GM10266 (cell line): Measurements from ENCODE around the gene OGT.
"Not testable (repeated sequence)": the region's sequence is repeated elsewhere in the genome, so short reads cannot be mapped to it uniquely, and the experiment has no call there.

Experiments
- DNase-seq: peaks from one replicate; pipeline ENCODE4 v3.0.0; 2012; ENCODE audit errors: extremely low spot score
- CTCF ChIP-seq: IDR thresholded peaks from 2 replicates; pipeline ENCODE4 v1.5.1; 2012; ENCODE audit warnings: mild to moderate bottlenecking, low read depth; ENCODE audit not compliant: control insufficient read depth, insufficient read depth; ENCODE audit errors: missing control alignments

OGT gene

GRCh38 chrX:71547339-71547738 is 14.4 kb downstream of the OGT start:
- TF ChIP-seq CTCF, result no peak
- DNase-seq, result no peak

DNA sequence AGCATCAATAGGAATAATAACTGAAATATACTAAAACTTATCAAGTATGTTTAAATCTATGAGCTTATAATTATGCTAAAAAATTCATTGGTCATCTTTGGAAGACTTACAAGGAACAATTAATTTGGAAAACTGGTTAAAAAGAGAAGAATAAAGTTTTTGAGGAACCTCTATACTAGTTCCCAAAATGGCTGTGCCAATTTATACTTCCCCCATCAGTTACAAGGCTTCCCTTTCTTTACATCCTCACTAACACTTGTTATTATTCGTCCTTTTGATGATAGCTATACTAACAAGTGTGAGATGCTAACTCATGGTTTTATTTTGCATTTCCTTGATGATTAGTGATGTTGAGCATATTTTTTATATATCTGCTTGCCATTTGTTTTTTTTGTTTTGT is 17.1 kb downstream of the OGT start:
- DNase-seq, result no peak
- TF ChIP-seq CTCF, result no peak

GRCh38 chrX:71550578-71550977 is 17.7 kb downstream of the OGT start:
- no peak for TF ChIP-seq CTCF
- DNase-seq, result no peak

GRCh38 chrX:71556036-71556435 is 23.1 kb downstream of the OGT start:
- DNase-seq, result no peak
- no peak for TF ChIP-seq CTCF

- no peak for DNase-seq
- TF ChIP-seq CTCF, result no peak
These were observed 26.0 kb downstream of the OGT start for GRCh38 chrX:71558920-71559319.

DNA sequence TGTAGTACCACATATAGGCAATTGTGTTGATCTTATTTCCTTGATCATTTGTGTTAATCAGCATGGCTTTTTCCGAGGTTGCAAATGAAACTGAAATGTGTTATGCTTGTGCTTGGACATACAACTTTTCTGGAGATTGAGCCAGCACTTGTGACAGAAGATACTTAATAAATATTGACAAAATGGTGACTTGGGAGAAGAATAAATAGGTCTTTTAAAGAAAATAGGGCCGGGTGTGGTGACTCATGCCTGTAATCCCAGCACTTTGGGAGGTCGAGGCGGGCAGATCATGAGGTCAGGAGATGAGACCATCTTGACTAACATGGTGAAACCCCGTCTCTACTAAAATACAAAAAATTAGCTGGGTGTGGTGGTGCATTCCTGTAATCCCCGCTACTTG is 26.9 kb downstream of the OGT start:
- not testable (repeated sequence) for DNase-seq

- DNase-seq, result no peak
- TF ChIP-seq CTCF, result no peak
These were observed 31.0 kb downstream of the OGT start for GRCh38 chrX:71563921-71564320.

DNA sequence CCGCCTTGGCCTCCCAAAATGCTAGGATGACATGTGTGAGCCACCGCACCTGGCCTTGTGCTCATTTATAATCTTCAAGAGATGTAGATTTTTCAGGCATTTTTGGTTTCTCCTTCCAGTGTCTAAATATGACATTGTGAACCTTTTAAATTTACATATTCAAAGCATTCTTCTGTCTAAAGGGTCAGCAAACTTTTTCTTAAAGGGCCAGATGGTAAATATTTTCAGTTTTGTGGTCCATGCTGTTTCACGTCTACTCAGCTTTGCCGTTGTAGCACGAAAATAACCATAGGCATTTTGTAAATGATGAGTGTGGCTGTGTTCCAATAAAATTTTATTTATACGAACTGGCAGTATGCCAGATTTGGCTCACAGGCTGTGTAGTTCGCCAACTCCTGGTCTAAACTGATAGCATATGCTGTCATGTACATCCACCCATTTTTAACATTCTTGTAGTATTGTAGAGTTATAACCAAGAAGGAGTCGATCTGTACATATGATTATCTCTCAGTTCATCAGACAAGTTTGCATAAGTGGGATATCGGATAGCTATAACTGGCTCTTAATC is 32.7 kb downstream of the OGT start:
- no peak for DNase-seq
- no peak for TF ChIP-seq CTCF

- not testable (repeated sequence) for DNase-seq
These were observed 38.5 kb downstream of the OGT start for GRCh38 chrX:71571390-71571789.
